NOMO-1 (cell line): ENCODE results near the gene GDAP1L1.
A peak's percentile ranks its signal among the peaks of the same experiment; 100 is the strongest.

ENCODE experiments used
- DNase-seq, 2 experiments: peaks; one replicate each; lab custom pipeline; 2025; ENCODE audit not compliant: unreplicated experiment in 2 of 2; lab: John Stamatoyannopoulos, UW

The GDAP1L1 gene

GRCh38 chr20:44247131-44247571 lies at the start of gene GDAP1L1:
Gene GDAP1L1 (plus strand): TSS chr20:44247308. CDS start chr20:44247335, 27 bp downstream.
- DNase-seq = no peak

- DNase-seq = no peak
Observed at GRCh38 chr20:44198872-44199271, 48.2 kb upstream of the GDAP1L1 start.

GRCh38 chr20:44199877-44200276 lies 47.2 kb upstream of the GDAP1L1 start:
- no peak for DNase-seq

GRCh38 chr20:44200371-44200770 lies 46.7 kb upstream of the GDAP1L1 start:
- DNase-seq = no peak

GRCh38 chr20:44200983-44201382 lies 46.1 kb upstream of the GDAP1L1 start:
- DNase-seq = no peak

- no peak for DNase-seq
Observed at GRCh38 chr20:44203161-44203560, 43.9 kb upstream of the GDAP1L1 start.

- DNase-seq = peak in 1 of 2 experiments; percentile 9
Observed at GRCh38 chr20:44204156-44204831, 42.8 kb upstream of the GDAP1L1 start.

- no peak for DNase-seq
Observed at GRCh38 chr20:44204832-44205215, 42.3 kb upstream of the GDAP1L1 start.

GRCh38 chr20:44206132-44206531 lies 41.0 kb upstream of the GDAP1L1 start:
- no peak for DNase-seq

- no peak for DNase-seq
Observed at GRCh38 chr20:44207126-44207723, 39.9 kb upstream of the GDAP1L1 start.

- no peak for DNase-seq
Observed at GRCh38 chr20:44208165-44208564, 38.9 kb upstream of the GDAP1L1 start.

GRCh38 chr20:44208770-44209169 lies 38.3 kb upstream of the GDAP1L1 start:
- DNase-seq = peak in 1 of 2 experiments; percentile 36

- peak in 1 of 2 experiments; percentile 47 for DNase-seq
Observed at GRCh38 chr20:44209686-44210405, 37.3 kb upstream of the GDAP1L1 start.

- peak; percentile 97 to 99 for DNase-seq
Observed at GRCh38 chr20:44210406-44211176, 36.5 kb upstream of the GDAP1L1 start, which contains the start of gene OSER1. Gene OSER1 (minus strand): TSS chr20:44210771. CDS start chr20:44206957, 3,814 bp downstream.

- DNase-seq = peak in 1 of 2 experiments; percentile 44
Observed at GRCh38 chr20:44211177-44212039, 35.7 kb upstream of the GDAP1L1 start.

GRCh38 chr20:44212792-44213191 lies 34.3 kb upstream of the GDAP1L1 start:
- DNase-seq = no peak

- peak; percentile 50 to 60 for DNase-seq
Observed at GRCh38 chr20:44215125-44215524, 32.0 kb upstream of the GDAP1L1 start.

- peak in 1 of 2 experiments; percentile 45 for DNase-seq
Observed at GRCh38 chr20:44217342-44218092, 29.6 kb upstream of the GDAP1L1 start.

GRCh38 chr20:44218446-44218845 lies 28.7 kb upstream of the GDAP1L1 start:
- no peak for DNase-seq
